ENCODE measurements around the gene GTF3C2. TPM values are rescaled to one million over a fixed set of nuclear protein-coding genes. Genes with fewer than 3 reads are reported as not detected.

The GTF3C2 gene
- total and polyA plus RNA-seq, 2 of the 13 experiments (the other 11 are each of a cell fraction or from before 2014, with no cell fraction given) = 77.5 to 130 TPM

DNA sequence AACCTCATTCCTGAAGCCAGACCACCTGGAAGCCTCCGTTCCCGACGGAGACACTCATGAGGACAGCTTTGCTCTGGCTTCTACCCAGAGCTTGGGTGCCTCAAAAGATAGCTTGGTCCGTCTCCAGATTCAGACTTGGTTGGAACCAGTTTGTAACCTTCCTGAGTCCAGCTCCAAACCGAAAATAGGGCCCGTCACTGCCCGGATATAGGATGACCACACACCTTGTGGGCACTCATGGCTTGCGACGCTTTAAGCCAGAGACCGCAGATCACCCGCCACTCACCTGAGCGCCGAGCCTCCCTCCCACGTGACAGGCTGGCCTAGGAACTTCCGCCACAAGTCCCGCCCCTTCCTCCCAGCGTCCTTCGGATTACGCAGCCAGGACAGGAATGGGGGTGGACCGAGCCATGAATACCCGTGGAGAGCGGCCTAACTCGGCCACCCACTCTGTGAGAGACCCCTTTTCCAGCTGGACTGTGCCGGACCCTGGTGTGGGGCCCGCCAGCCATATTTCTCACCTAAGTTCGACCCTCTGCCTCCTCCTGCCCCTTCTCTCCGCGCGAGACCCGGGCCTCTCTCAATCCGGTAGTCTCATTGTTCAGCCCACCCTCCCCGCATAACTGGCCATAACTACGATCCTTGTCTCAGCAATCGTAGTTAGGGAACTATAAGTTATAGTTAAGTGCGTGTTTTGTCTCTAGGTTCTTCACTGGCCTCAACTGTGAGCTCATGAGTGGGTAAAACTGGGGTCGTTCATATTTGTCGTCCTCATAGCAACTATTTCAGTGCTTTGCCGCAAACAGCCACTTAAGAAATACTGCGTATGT, 33.6 kb downstream of the GTF3C2 start, which contains the start of gene MPV17 (continued):
- TF ChIP-seq ZNF879 (CRISPR knock-in tag; IDR thresholded peaks at IDR 0.05) = no peak
- no peak; the same call in 1 of the 2 replicates for TF ChIP-seq ZNF652 (CRISPR knock-in tag; IDR thresholded peaks at IDR 0.05; ENCODE audit: borderline replicate concordance, low read depth)
- TF ChIP-seq ETV5 (CRISPR knock-in tag; IDR thresholded peaks at IDR 0.05; ENCODE audit: borderline replicate concordance) = peak; percentile 77
- TF ChIP-seq ZNF780A (CRISPR knock-in tag; IDR thresholded peaks at IDR 0.05) = 0 out of 2 replicates have a peak, but pooled peaks have one; percentile 35
- no peak for TF ChIP-seq ZKSCAN5 (CRISPR knock-in tag; IDR thresholded peaks at IDR 0.05)
- TF ChIP-seq, protein P1, sequence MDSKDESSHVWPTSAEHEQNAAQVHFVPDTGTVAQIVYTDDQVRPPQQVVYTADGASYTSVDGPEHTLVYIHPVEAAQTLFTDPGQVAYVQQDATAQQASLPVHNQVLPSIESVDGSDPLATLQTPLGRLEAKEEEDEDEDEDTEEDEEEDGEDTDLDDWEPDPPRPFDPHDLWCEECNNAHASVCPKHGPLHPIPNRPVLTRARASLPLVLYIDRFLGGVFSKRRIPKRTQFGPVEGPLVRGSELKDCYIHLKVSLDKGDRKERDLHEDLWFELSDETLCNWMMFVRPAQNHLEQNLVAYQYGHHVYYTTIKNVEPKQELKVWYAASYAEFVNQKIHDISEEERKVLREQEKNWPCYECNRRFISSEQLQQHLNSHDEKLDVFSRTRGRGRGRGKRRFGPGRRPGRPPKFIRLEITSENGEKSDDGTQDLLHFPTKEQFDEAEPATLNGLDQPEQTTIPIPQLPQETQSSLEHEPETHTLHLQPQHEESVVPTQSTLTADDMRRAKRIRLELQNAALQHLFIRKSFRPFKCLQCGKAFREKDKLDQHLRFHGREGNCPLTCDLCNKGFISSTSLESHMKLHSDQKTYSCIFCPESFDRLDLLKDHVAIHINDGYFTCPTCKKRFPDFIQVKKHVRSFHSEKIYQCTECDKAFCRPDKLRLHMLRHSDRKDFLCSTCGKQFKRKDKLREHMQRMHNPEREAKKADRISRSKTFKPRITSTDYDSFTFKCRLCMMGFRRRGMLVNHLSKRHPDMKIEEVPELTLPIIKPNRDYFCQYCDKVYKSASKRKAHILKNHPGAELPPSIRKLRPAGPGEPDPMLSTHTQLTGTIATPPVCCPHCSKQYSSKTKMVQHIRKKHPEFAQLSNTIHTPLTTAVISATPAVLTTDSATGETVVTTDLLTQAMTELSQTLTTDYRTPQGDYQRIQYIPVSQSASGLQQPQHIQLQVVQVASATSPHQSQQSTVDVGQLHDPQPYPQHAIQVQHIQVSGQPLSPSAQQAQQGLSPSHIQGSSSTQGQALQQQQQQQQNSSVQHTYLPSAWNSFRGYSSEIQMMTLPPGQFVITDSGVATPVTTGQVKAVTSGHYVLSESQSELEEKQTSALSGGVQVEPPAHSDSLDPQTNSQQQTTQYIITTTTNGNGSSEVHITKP (CRISPR knock-in tag; IDR thresholded peaks at IDR 0.05; ENCODE audit: low read depth) = peak; percentile 94
- no peak; the same call in 1 of the 2 replicates for TF ChIP-seq ZNF292 (CRISPR knock-in tag; IDR thresholded peaks at IDR 0.05; ENCODE audit: borderline replicate concordance, low read depth)
- TF ChIP-seq, protein P2, sequence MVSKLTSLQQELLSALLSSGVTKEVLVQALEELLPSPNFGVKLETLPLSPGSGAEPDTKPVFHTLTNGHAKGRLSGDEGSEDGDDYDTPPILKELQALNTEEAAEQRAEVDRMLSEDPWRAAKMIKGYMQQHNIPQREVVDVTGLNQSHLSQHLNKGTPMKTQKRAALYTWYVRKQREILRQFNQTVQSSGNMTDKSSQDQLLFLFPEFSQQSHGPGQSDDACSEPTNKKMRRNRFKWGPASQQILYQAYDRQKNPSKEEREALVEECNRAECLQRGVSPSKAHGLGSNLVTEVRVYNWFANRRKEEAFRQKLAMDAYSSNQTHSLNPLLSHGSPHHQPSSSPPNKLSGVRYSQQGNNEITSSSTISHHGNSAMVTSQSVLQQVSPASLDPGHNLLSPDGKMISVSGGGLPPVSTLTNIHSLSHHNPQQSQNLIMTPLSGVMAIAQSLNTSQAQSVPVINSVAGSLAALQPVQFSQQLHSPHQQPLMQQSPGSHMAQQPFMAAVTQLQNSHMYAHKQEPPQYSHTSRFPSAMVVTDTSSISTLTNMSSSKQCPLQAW (CRISPR knock-in tag; IDR thresholded peaks at IDR 0.05) = peak; percentile 97
- TF ChIP-seq CHD4 (IDR thresholded peaks at IDR 0.05; ENCODE audit: borderline replicate concordance, low read length) = 0 out of 2 replicates have a peak, but pooled peaks have one; percentile 55
- 0 out of 2 replicates have a peak, but pooled peaks have one; percentile 84 for TF ChIP-seq ZNF816 (CRISPR knock-in tag; IDR thresholded peaks at IDR 0.05; ENCODE audit: borderline replicate concordance)
- TF ChIP-seq, protein P3, sequence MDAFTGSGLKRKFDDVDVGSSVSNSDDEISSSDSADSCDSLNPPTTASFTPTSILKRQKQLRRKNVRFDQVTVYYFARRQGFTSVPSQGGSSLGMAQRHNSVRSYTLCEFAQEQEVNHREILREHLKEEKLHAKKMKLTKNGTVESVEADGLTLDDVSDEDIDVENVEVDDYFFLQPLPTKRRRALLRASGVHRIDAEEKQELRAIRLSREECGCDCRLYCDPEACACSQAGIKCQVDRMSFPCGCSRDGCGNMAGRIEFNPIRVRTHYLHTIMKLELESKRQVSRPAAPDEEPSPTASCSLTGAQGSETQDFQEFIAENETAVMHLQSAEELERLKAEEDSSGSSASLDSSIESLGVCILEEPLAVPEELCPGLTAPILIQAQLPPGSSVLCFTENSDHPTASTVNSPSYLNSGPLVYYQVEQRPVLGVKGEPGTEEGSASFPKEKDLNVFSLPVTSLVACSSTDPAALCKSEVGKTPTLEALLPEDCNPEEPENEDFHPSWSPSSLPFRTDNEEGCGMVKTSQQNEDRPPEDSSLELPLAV (CRISPR knock-in tag; conservative IDR thresholded peaks at IDR 0.05; ENCODE audit: low read depth) = no peak
- peak; percentile 92 for TF ChIP-seq HOXA5 (CRISPR knock-in tag; IDR thresholded peaks at IDR 0.05)
- TF ChIP-seq, protein P4, sequence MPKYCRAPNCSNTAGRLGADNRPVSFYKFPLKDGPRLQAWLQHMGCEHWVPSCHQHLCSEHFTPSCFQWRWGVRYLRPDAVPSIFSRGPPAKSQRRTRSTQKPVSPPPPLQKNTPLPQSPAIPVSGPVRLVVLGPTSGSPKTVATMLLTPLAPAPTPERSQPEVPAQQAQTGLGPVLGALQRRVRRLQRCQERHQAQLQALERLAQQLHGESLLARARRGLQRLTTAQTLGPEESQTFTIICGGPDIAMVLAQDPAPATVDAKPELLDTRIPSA (CRISPR knock-in tag; IDR thresholded peaks at IDR 0.05; ENCODE audit: borderline replicate concordance) = peak; percentile 39; the same call in 1 of the 2 replicates
- TF ChIP-seq NFYB (CRISPR knock-in tag; IDR thresholded peaks at IDR 0.05) = peak; percentile 64
- 0 out of 2 replicates have a peak, but pooled peaks have one; percentile 31 for TF ChIP-seq ZNF83 (CRISPR knock-in tag; IDR thresholded peaks at IDR 0.05; ENCODE audit: borderline replicate concordance)
